SK-N-SH (cell line): ENCODE measurements around the gene CDKAL1. TPM values are rescaled to one million over a fixed set of nuclear protein-coding genes. Genes with fewer than 3 reads are reported as not detected.

ENCODE experiments used
- CTCF ChIA-PET: fragments of 300-600, 350-600 bp; formaldehyde crosslinking; extraction: SDS; loops from one replicate; lab custom pipeline; 2021; lab: Yijun Ruan, JAX
- POLR2A ChIA-PET: fragments of 350-600 bp; sonication (Branson Sonifier 250); formaldehyde crosslinking; extraction: SDS; loops from one replicate; lab custom pipeline; 2020; ENCODE audit warnings: antibody characterized with exemption, inconsistent platforms; lab: Yijun Ruan, JAX
- DNase-seq: peaks from one replicate; pipeline ENCODE4 v3.0.0; 2012
- H2AFZ ChIP-seq: fragments of 200-600 bp; sonication (generic); 2 replicates; pipeline ENCODE4 v1.8.1; 2016; ENCODE audit warnings: antibody characterized with exemption, mild to moderate bottlenecking, low read depth
- H3F3A ChIP-seq: fragments of 200-600 bp; sonication (generic); replicated peaks from 2 replicates; pipeline ENCODE3; 2016; ENCODE audit warnings: antibody characterized with exemption, mild to moderate bottlenecking; ENCODE audit not compliant: insufficient read depth
- H3K27ac ChIP-seq, 2 experiments: fragments of 200-500 bp in 1 of 2; fragments of 200-600 bp in 1 of 2; sonication (Bioruptor generic) in 1 of 2; sonication (generic), shearing (Covaris generic) in 1 of 2; 2 replicates each; pipeline versions ENCODE4 v1.5.1 to v1.6.1; 2014 to 2016; ENCODE audit warnings: low read depth in 2 of 2, inconsistent platforms in 1 of 2, low read length in 1 of 2, mild to moderate bottlenecking in 1 of 2, mixed read lengths in 1 of 2
- H3K27me3 ChIP-seq: fragments of 200-600 bp; sonication (generic), shearing (Covaris generic); 2 replicates; pipeline ENCODE4 v1.6.1; 2016; ENCODE audit warnings: mixed run types; ENCODE audit not compliant: insufficient read depth
- H3K36me3 ChIP-seq, 2 experiments: fragments of 200-500 bp in 1 of 2; fragments of 200-600 bp in 1 of 2; sonication (Bioruptor generic) in 1 of 2; sonication (generic) in 1 of 2; replicated peaks in 1 of 2; 2 replicates each; pipeline versions ENCODE3 to v1.5.1; 2014 to 2016; ENCODE audit warnings: low read length in 1 of 2, mild to moderate bottlenecking in 1 of 2; ENCODE audit not compliant: insufficient read depth in 2 of 2, control insufficient read depth in 1 of 2
- H3K4me1 ChIP-seq, 2 experiments: fragments of 200-500 bp in 1 of 2; fragments of 200-600 bp in 1 of 2; sonication (Bioruptor generic) in 1 of 2; sonication (generic), shearing (Covaris generic) in 1 of 2; 2 replicates each; pipeline versions ENCODE4 v1.5.1 to v1.6.1; 2014 to 2016; ENCODE audit warnings: low read depth in 1 of 2, low read length in 1 of 2, mixed run types in 1 of 2; ENCODE audit not compliant: insufficient read depth in 2 of 2, control insufficient read depth in 1 of 2
- H3K4me2 ChIP-seq: fragments of 200-600 bp; sonication (generic), shearing (Covaris generic); 2 replicates; pipeline ENCODE4 v1.6.1; 2017; ENCODE audit warnings: mixed run types
- H3K4me3 ChIP-seq, 2 experiments: fragments of 200-500 bp in 1 of 2; fragments of 200-600 bp in 1 of 2; sonication (Bioruptor generic) in 1 of 2; sonication (generic), shearing (Covaris generic) in 1 of 2; 2 replicates each; pipeline versions ENCODE4 v1.5.1 to v1.8.1; 2014 to 2016; ENCODE audit warnings: low read depth in 2 of 2, inconsistent platforms in 1 of 2, low read length in 1 of 2, mild to moderate bottlenecking in 1 of 2, mixed read lengths in 1 of 2, moderate library complexity in 1 of 2
- H3K79me2 ChIP-seq: fragments of 200-600 bp; sonication (generic); 2 replicates; pipeline ENCODE4 v1.8.1; 2017; ENCODE audit warnings: mild to moderate bottlenecking; ENCODE audit not compliant: insufficient read depth
- H3K9ac ChIP-seq: fragments of 200-600 bp; sonication (generic); 2 replicates; pipeline ENCODE4 v1.6.1; 2017; ENCODE audit warnings: mixed run types
- H3K9me2 ChIP-seq: fragments of 200-600 bp; sonication (generic); 2 replicates; pipeline ENCODE4 v1.6.1; 2017; ENCODE audit warnings: mixed run types
- H3K9me3 ChIP-seq: fragments of 200-600 bp; sonication (generic); 2 replicates; pipeline ENCODE4 v1.6.1; 2017; ENCODE audit warnings: mixed run types, mild to moderate bottlenecking, moderate library complexity
- H4K20me1 ChIP-seq: fragments of 200-600 bp; sonication (generic); 2 replicates; pipeline ENCODE4 v1.6.1; 2017; ENCODE audit warnings: mild to moderate bottlenecking, mixed run types; ENCODE audit not compliant: insufficient read depth
- CTCF ChIP-seq: fragments of 200-600 bp; sonication (generic); IDR thresholded peaks from 2 replicates; pipeline ENCODE4 v1.6.1; 2017; ENCODE audit warnings: antibody characterized with exemption, mild to moderate bottlenecking, moderate library complexity
- EP300 ChIP-seq, 2 experiments: IDR thresholded peaks; 2 replicates each; pipeline versions ENCODE4 v1.4.0 to v1.6.1; 2012; ENCODE audit warnings: borderline replicate concordance in 1 of 2, low read depth in 1 of 2, low read length in 1 of 2
- FOXJ3 ChIP-seq: sonication (generic); formaldehyde crosslinking; IDR thresholded peaks from 2 replicates; pipeline ENCODE4 v1.5.1; 2020; ENCODE audit warnings: mild to moderate bottlenecking, missing genetic modification reagents
- FOXM1 ChIP-seq: IDR thresholded peaks from 2 replicates; pipeline ENCODE4 v1.4.0; 2012; ENCODE audit warnings: low read depth, mild to moderate bottlenecking
- GABPA ChIP-seq: IDR thresholded peaks from 2 replicates; pipeline ENCODE4 v1.4.0; 2012; ENCODE audit warnings: low read depth, mild to moderate bottlenecking
- JUND ChIP-seq: IDR thresholded peaks from 2 replicates; pipeline ENCODE4 v1.4.0; 2012
- MEF2A ChIP-seq: IDR thresholded peaks from 2 replicates; pipeline ENCODE4 v1.4.0; 2012; ENCODE audit warnings: low read depth, borderline replicate concordance
- POLR2AphosphoS5 ChIP-seq: IDR thresholded peaks from 2 replicates; pipeline ENCODE4 v1.6.1; 2012; ENCODE audit warnings: low read depth, low read length
- RAD21 ChIP-seq: IDR thresholded peaks from 2 replicates; pipeline ENCODE4 v1.6.1; 2012; ENCODE audit warnings: mild to moderate bottlenecking, low read length
- RCOR1 ChIP-seq: fragments of 150-350 bp; IDR thresholded peaks from 2 replicates; pipeline ENCODE4 v1.6.1; 2017; ENCODE audit warnings: antibody characterized with exemption, low read length
- RFX5 ChIP-seq: IDR thresholded peaks from 2 replicates; pipeline ENCODE4 v1.6.1; 2012; ENCODE audit warnings: mild to moderate bottlenecking, improper control_type of control experiment, low read length
- RXRA ChIP-seq: IDR thresholded peaks from 2 replicates; pipeline ENCODE4 v1.4.0; 2012; ENCODE audit warnings: low read depth, mild to moderate bottlenecking, borderline replicate concordance
- SMC3 ChIP-seq: IDR thresholded peaks from 2 replicates; pipeline ENCODE4 v1.6.1; 2012; ENCODE audit warnings: low read depth, low read length, improper control_type of control experiment
- TAF1 ChIP-seq: IDR thresholded peaks from 2 replicates; pipeline ENCODE4 v1.6.1; 2012; ENCODE audit warnings: low read depth, mild to moderate bottlenecking, low read length, moderate library complexity, borderline replicate concordance
- TCF12 ChIP-seq: IDR thresholded peaks from 2 replicates; pipeline ENCODE4 v1.4.0; 2012
- USF1 ChIP-seq: IDR thresholded peaks from 2 replicates; pipeline ENCODE4 v1.4.0; 2012; ENCODE audit warnings: low read depth, borderline replicate concordance
- WGBS: methylation state at CpG from one replicate; pipeline ENCODE4 v1.1.6; 2017; ENCODE audit warnings: low lambda C conversion rate; 5-methylcytosine and 5-hydroxymethylcytosine counted together
- polyA plus RNA-seq, 3 experiments: library from polyadenylated mRNA; depleted of rRNA; stranded (reverse); fragments of >200 nt; gene quantifications; 2 replicates each; pipeline ENCODE4 v1.2.3, GENCODE V29; 2012
- TF ChIP-seq, protein P1 (sequence below): IDR thresholded peaks from 2 replicates; pipeline ENCODE4 v1.4.0; 2012; ENCODE audit warnings: low read depth
- TF ChIP-seq, protein P2 (sequence below): IDR thresholded peaks from 2 replicates; pipeline ENCODE4 v1.6.1; 2012; ENCODE audit warnings: mild to moderate bottlenecking, low read depth, low read length, moderate library complexity
- TF ChIP-seq, protein P3 (sequence below): fragments of 150-350 bp; IDR thresholded peaks from 2 replicates; pipeline ENCODE4 v1.6.1; 2016; ENCODE audit warnings: mild to moderate bottlenecking, low read depth, low read length

CDKAL1 gene
- polyA plus RNA-seq, 1 of the 3 experiments (the other 2 are of a cell fraction), result 2.6 TPM

- WGBS, result 93% methylated on average over 1 of the region's 1 CpG
- H3F3A ChIP-seq, result no peaks in the 10 kb centered on the region
- no peak overlapping the region for H3K4me3 ChIP-seq
- TF ChIP-seq RXRA (no peak), RFX5 (no peak)
- no peak overlapping the region for H3K9ac ChIP-seq
- no peaks in the 10 kb centered on the region for H4K20me1 ChIP-seq
- H3K27ac ChIP-seq, result peak overlapping the region in 1 of 2 experiments; percentile 81; a peak in 2 of 4 replicates
- ChIA-PET POLR2A (no interaction called here), CTCF (interaction anchor here (0.9 kb wide), 1 partner anchor 569 kb away, joined by 3 read pairs; no protein-coding TSS in a partner anchor)
- no peaks in the 10 kb centered on the region for H3K9me2 ChIP-seq
- H3K4me1 ChIP-seq, result peaks cover 0 to 20% of the 10 kb centered on the region in 2 experiments; a peak in 3 of 4 replicates
- no peaks in the 10 kb centered on the region for H3K36me3 ChIP-seq
- no peak overlapping the region for H2AFZ ChIP-seq
- H3K9me3 ChIP-seq, result no peaks in the 10 kb centered on the region
- no peak overlapping the region for H3K4me2 ChIP-seq
- no peaks in the 10 kb centered on the region for H3K27me3 ChIP-seq
- no peak for DNase-seq
- no peaks in the 10 kb centered on the region for H3K79me2 ChIP-seq
Observed at GRCh38 chr6:21132446-21132845, 598.2 kb downstream of the CDKAL1 start.

DNA sequence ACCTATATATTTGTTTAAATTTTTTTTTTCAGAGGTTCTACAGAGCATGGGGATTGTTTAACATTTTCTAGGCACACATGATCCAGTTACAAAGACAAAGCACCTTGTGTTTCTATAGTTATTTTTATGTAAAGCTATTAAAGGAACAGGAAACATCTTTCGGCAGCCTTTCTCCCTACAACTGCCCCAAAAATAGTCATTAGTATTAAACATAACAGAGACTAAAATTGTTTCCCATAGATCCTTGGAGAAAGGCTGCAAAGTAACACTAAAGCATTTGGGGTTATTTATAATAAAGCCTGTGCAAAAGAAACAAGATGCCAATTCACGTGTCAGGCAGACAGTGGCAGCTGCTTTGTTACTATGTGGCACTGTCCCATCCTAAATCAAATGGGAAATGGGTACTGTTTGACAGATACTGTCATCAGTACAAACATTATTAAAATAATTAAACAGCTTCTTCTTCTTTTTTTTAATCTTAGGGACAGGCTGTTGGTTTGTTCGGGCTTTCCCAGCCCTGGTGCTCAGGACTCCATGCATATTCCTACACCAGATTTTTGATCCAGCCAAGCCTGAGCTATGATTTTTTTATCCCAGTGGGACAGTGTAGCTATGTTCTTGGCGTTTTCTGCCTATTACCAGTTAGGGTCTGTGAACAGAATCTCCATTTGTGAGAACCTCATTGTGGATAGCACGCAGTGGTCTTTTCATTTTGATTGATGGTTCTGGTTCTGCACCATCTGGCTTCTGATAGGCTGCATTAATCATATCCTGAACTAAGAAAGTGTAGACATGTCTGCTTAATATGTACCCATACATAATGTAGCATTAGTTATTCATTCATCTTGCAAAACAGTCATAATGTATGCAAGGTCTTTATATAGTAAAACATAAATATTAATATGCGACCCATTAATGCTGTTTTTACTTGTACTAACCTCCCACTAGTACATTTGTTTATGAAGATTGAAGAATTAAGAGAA is 598.9 kb downstream of the CDKAL1 start:
- Histone ChIP-seq H3K9me2 (no peaks in the 10 kb centered on the region), H4K20me1 (no peaks in the 10 kb centered on the region), H3K9ac (no peak overlapping the region), H3K27me3 (no peaks in the 10 kb centered on the region), H3K9me3 (no peaks in the 10 kb centered on the region), H3F3A (no peaks in the 10 kb centered on the region), H3K79me2 (no peaks in the 10 kb centered on the region), H2AFZ (no peak overlapping the region), H3K4me1 (peaks cover 0 to 20% of the 10 kb centered on the region in 2 experiments; a peak in 3 of 4 replicates), H3K27ac (peak overlapping the region in 1 of 2 experiments; percentile 81; a peak in 2 of 4 replicates), H3K4me3 (no peak overlapping the region), H3K4me2 (no peak overlapping the region), H3K36me3 (no peaks in the 10 kb centered on the region)
- POLR2A ChIA-PET, result no interaction called here
- DNase-seq, result peak; percentile 34
- WGBS, result 69% methylated on average over 6 of the region's 6 CpGs
- CTCF ChIA-PET, result interaction anchor here (0.7 to 1.0 kb wide), 2 partner anchors 33 to 257 kb away, joined by 3 read pairs; no protein-coding TSS in a partner anchor
- no peak for TF ChIP-seq SMC3
- TF ChIP-seq, protein P1, sequence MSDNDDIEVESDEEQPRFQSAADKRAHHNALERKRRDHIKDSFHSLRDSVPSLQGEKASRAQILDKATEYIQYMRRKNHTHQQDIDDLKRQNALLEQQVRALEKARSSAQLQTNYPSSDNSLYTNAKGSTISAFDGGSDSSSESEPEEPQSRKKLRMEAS, result no peak
- TF ChIP-seq USF1, result no peak
- no peak for TF ChIP-seq CTCF
- TF ChIP-seq MEF2A, result no peak
- TF ChIP-seq JUND, result no peak
- TF ChIP-seq EP300 (IDR thresholded peaks at IDR 0.05; ENCODE audit: borderline replicate concordance in 1 of 2, low read depth in 1 of 2, low read length in 1 of 2), result no peak
- no peak for TF ChIP-seq POLR2AphosphoS5
- TF ChIP-seq RCOR1, result no peak
- no peak for TF ChIP-seq TCF12
- TF ChIP-seq, protein P2, sequence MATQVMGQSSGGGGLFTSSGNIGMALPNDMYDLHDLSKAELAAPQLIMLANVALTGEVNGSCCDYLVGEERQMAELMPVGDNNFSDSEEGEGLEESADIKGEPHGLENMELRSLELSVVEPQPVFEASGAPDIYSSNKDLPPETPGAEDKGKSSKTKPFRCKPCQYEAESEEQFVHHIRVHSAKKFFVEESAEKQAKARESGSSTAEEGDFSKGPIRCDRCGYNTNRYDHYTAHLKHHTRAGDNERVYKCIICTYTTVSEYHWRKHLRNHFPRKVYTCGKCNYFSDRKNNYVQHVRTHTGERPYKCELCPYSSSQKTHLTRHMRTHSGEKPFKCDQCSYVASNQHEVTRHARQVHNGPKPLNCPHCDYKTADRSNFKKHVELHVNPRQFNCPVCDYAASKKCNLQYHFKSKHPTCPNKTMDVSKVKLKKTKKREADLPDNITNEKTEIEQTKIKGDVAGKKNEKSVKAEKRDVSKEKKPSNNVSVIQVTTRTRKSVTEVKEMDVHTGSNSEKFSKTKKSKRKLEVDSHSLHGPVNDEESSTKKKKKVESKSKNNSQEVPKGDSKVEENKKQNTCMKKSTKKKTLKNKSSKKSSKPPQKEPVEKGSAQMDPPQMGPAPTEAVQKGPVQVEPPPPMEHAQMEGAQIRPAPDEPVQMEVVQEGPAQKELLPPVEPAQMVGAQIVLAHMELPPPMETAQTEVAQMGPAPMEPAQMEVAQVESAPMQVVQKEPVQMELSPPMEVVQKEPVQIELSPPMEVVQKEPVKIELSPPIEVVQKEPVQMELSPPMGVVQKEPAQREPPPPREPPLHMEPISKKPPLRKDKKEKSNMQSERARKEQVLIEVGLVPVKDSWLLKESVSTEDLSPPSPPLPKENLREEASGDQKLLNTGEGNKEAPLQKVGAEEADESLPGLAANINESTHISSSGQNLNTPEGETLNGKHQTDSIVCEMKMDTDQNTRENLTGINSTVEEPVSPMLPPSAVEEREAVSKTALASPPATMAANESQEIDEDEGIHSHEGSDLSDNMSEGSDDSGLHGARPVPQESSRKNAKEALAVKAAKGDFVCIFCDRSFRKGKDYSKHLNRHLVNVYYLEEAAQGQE, result no peak
- no peak for TF ChIP-seq FOXM1
- TF ChIP-seq, protein P3, sequence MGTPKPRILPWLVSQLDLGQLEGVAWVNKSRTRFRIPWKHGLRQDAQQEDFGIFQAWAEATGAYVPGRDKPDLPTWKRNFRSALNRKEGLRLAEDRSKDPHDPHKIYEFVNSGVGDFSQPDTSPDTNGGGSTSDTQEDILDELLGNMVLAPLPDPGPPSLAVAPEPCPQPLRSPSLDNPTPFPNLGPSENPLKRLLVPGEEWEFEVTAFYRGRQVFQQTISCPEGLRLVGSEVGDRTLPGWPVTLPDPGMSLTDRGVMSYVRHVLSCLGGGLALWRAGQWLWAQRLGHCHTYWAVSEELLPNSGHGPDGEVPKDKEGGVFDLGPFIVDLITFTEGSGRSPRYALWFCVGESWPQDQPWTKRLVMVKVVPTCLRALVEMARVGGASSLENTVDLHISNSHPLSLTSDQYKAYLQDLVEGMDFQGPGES, result no peak
- no peak for TF ChIP-seq TAF1
- no peak for TF ChIP-seq GABPA
- TF ChIP-seq FOXJ3 (CRISPR knock-in tag), result no peak
- TF ChIP-seq RAD21, result no peak
